MM.1S (cell line): ENCODE measurements around the gene BIRC6.

Experiments used
- EZH2 ChIP-seq: fragments of 300-600 bp; sonication (generic); optimal IDR thresholded peaks from 2 replicates; pipeline ENCODE3; 2017; ENCODE audit warnings: low read depth, mild to moderate bottlenecking, antibody characterized with exemption, low read length, mixed read lengths
- TF ChIP-seq, protein P1 (sequence below): fragments of 300-600 bp; sonication (generic); IDR thresholded peaks from 2 replicates; pipeline ENCODE4 v1.5.1; 2016; ENCODE audit warnings: antibody characterized with exemption, low read length, mixed read lengths

- TF ChIP-seq, protein P1, sequence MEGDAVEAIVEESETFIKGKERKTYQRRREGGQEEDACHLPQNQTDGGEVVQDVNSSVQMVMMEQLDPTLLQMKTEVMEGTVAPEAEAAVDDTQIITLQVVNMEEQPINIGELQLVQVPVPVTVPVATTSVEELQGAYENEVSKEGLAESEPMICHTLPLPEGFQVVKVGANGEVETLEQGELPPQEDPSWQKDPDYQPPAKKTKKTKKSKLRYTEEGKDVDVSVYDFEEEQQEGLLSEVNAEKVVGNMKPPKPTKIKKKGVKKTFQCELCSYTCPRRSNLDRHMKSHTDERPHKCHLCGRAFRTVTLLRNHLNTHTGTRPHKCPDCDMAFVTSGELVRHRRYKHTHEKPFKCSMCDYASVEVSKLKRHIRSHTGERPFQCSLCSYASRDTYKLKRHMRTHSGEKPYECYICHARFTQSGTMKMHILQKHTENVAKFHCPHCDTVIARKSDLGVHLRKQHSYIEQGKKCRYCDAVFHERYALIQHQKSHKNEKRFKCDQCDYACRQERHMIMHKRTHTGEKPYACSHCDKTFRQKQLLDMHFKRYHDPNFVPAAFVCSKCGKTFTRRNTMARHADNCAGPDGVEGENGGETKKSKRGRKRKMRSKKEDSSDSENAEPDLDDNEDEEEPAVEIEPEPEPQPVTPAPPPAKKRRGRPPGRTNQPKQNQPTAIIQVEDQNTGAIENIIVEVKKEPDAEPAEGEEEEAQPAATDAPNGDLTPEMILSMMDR: no peak
- TF ChIP-seq EZH2: no peak
Observed at GRCh38 chr2:32376756-32377155, 19.9 kb downstream of the BIRC6 start.
